Measurements from ENCODE around the gene AHDC1. TPM values are rescaled to one million over a fixed set of nuclear protein-coding genes. Genes with fewer than 3 reads are reported as not detected.

The AHDC1 gene
- polyA plus RNA-seq, 1 experiment = 3.0 TPM

DNA sequence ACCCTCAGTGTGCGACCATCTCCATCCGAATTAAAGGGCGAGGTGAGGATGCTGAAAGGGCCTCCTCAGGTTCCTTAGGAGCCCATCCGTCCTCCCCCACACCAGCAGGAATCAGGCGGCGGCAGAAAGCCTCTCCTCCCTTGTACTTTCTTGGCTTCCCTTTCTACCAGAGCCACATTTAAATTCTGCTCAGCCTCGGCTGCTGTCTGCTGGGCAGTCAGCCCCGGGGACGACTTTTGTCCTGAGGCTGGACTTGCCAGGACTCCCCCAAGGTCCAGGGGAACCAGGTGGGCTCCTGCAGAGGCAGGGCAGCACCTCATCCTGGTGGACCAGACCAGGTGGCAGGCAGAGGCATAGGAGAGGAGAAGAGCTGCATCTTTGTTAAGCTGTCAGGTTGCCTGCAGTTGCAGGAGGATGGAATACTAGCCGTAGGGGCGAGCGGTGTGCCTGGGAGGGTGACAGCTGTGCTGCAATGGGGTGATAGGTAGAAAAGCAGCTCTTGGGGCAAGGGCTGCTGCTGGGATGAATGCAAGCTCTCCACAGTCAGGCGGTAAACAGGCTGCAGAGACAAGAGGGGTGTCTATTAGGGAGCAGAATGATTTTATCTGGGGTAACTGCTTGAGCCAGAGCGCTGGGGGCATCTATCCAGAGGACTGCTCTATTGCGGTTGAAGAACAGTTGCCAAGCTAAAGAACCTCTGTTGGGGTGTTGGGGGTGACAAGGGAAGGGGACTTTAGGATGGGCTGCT is 67.8 kb downstream of the AHDC1 start:
- H3K9me3 ChIP-seq (ENCODE audit: control insufficient read depth, insufficient read depth, low read length) = no peaks in the 10 kb centered on the region; the same call in 1 of the 2 replicates
- ChIA-PET POLR2A (no interaction called here), CTCF (interaction anchor here (2.9 kb wide), 1 partner anchor 21 kb away, joined by 21 read pairs; no protein-coding TSS in a partner anchor)
- H3K27me3 ChIP-seq (ENCODE audit: control insufficient read depth, insufficient read depth, low read length) = no peaks in the 10 kb centered on the region
- no peak overlapping the region for H3K4me3 ChIP-seq (ENCODE audit: low read depth, low read length)
- TF ChIP-seq, protein P1, sequence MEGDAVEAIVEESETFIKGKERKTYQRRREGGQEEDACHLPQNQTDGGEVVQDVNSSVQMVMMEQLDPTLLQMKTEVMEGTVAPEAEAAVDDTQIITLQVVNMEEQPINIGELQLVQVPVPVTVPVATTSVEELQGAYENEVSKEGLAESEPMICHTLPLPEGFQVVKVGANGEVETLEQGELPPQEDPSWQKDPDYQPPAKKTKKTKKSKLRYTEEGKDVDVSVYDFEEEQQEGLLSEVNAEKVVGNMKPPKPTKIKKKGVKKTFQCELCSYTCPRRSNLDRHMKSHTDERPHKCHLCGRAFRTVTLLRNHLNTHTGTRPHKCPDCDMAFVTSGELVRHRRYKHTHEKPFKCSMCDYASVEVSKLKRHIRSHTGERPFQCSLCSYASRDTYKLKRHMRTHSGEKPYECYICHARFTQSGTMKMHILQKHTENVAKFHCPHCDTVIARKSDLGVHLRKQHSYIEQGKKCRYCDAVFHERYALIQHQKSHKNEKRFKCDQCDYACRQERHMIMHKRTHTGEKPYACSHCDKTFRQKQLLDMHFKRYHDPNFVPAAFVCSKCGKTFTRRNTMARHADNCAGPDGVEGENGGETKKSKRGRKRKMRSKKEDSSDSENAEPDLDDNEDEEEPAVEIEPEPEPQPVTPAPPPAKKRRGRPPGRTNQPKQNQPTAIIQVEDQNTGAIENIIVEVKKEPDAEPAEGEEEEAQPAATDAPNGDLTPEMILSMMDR (IDR thresholded peaks at IDR 0.05; ENCODE audit: low read depth, low read length) = no peak
- no peak for DNase-seq (ENCODE audit: low read depth, low spot score)
- H3K27ac ChIP-seq (ENCODE audit: low read depth, low read length) = no peak overlapping the region

DNA sequence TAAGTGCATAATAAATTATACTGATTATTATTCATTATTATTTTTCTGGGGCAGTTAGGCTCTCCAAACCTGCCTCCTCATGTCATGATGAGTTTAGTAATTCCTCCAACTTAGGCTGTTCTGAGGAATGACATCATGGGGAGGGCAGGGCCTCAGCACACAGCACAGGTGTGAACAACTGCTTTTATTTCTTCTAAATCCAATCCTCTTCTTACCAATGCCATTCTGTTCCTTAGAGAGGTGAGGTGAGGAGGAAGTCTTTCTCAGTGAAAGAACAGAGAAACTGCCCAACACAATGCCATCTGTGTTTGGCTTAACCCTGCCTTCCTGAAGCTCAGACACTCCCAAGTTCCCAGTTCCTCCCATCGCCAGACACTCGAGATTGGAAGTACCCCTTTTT is 68.6 kb downstream of the AHDC1 start:
- Histone ChIP-seq H3K4me3 (ENCODE audit: low read depth, low read length) (no peak overlapping the region), H3K27ac (ENCODE audit: low read depth, low read length) (no peak overlapping the region), H3K9me3 (ENCODE audit: control insufficient read depth, insufficient read depth, low read length) (no peaks in the 10 kb centered on the region; the same call in 1 of the 2 replicates), H3K27me3 (ENCODE audit: control insufficient read depth, insufficient read depth, low read length) (no peaks in the 10 kb centered on the region)
- ChIA-PET POLR2A (no interaction called here), CTCF (interaction anchor here (0.6 to 2.9 kb wide), 3 partner anchors 22 to 73 kb away, joined by 3 to 21 read pairs (median 3); no protein-coding TSS in a partner anchor)
- TF ChIP-seq, protein P1 (IDR thresholded peaks at IDR 0.05; ENCODE audit: low read depth, low read length) = no peak
- no peak for DNase-seq (ENCODE audit: low read depth, low spot score)

DNA sequence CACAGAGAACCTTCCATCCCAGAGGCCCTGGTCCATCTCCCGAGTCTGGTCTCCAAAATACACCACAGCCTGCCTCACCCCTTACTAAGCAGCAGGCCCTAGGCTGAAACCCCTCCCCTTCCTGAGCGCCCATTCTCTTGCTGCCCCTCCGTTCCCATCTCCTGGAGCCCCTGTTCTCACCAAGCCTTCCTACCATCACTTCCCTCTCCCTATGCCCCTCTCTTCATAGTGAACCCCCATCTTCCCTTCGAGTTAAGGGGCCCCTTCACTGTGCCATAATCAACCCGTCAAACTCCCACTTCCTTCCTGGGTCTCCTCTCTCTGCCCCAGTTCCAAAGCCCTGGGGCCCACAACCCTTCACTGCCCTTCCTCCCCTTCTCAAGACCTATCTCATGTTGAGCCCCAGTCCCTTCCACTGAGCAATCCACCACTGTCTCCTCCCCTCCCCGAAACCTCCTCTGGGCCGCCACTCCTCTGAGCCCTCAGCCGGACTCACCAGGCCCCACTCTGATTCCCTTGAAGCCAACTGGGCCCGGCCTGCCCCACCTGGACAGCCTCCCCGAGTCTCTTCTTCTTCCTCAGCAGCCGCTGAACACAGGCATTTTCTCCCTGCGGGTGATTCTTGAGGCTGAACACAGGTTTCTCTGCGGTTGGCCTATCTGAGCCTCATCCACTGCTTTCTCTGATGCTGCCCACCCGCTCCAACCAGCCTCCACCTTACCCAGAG is 71.8 kb downstream of the AHDC1 start:
- Histone ChIP-seq H3K27me3 (ENCODE audit: control insufficient read depth, insufficient read depth, low read length) (no peaks in the 10 kb centered on the region), H3K9me3 (ENCODE audit: control insufficient read depth, insufficient read depth, low read length) (no peaks in the 10 kb centered on the region; the same call in 1 of the 2 replicates), H3K27ac (ENCODE audit: low read depth, low read length) (no peak overlapping the region), H3K4me3 (ENCODE audit: low read depth, low read length) (no peak overlapping the region)
- CTCF ChIA-PET = interaction anchor here (1.1 kb wide), 1 partner anchor 25 kb away, joined by 8 read pairs; no protein-coding TSS in a partner anchor
- POLR2A ChIA-PET = interaction anchor here (0.7 kb wide), 1 partner anchor 11 kb away, joined by 3 read pairs; no protein-coding TSS in a partner anchor
- no peak for DNase-seq (ENCODE audit: low read depth, low spot score)
- TF ChIP-seq, protein P1 (IDR thresholded peaks at IDR 0.05; ENCODE audit: low read depth, low read length) = no peak

DNA sequence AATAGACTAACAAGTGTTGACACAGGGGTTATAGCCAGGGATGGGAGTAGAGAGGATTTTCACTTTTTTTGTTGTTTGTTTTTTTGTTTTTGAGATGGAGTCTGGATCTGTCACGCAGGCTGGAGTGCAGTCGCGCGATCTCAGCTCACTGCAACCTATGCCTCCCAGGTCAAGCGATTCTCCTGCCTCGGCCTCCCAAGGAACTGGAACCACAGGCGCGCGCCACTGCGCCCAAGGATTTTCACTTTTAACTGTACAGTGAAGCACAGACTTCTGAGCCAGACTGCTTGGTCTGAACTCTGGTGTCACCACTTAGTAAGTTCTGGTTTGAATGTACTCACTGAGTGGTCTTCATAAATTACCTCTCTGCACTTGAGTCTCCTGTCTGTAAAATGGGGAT is 73.8 kb downstream of the AHDC1 start:
- no peak for DNase-seq (ENCODE audit: low read depth, low spot score)
- no peak overlapping the region for H3K4me3 ChIP-seq (ENCODE audit: low read depth, low read length)
- CTCF ChIA-PET = interaction anchor here (0.6 to 0.9 kb wide), 3 partner anchors 27 to 74 kb away, joined by 3 to 7 read pairs (median 3); partner anchors contain the start of gene AHDC1
- POLR2A ChIA-PET = interaction anchor here (0.6 kb wide), 1 partner anchor 28 kb away, joined by 3 read pairs; no protein-coding TSS in a partner anchor
- TF ChIP-seq, protein P1 (IDR thresholded peaks at IDR 0.05; ENCODE audit: low read depth, low read length) = no peak
- H3K9me3 ChIP-seq (ENCODE audit: control insufficient read depth, insufficient read depth, low read length) = no peaks in the 10 kb centered on the region; the same call in 1 of the 2 replicates
- H3K27ac ChIP-seq (ENCODE audit: low read depth, low read length) = no peak overlapping the region
- H3K27me3 ChIP-seq (ENCODE audit: control insufficient read depth, insufficient read depth, low read length) = no peaks in the 10 kb centered on the region
